ENCODE results near the gene RSPH4A.

Gene RSPH4A

GRCh38 chr6:116649129-116649528 is 32.9 kb downstream of the RSPH4A start:
- Histone ChIP-seq H3K4me3 (ENCODE audit: low read length) (no peak overlapping the region), H3K27ac (ENCODE audit: low read depth, low read length) (no peak overlapping the region), H3K4me1 (ENCODE audit: control insufficient read depth, low read length) (no peaks in the 10 kb centered on the region), H4K20me1 (ENCODE audit: control insufficient read depth, insufficient read depth, low read depth, low read length) (no peaks in the 10 kb centered on the region), H3K9me3 (ENCODE audit: control insufficient read depth, insufficient read depth, low read length) (no peaks in the 10 kb centered on the region), H3K79me2 (ENCODE audit: control insufficient read depth, low read length) (peaks cover 2% of the 10 kb centered on the region; the same call in 1 of the 2 replicates), H3K36me3 (ENCODE audit: control insufficient read depth, low read length) (peaks cover 59% of the 10 kb centered on the region), H3K27me3 (ENCODE audit: control insufficient read depth, low read length) (no peaks in the 10 kb centered on the region), H3K9me2 (replicated peaks; ENCODE audit: control insufficient read depth, low read length) (no peaks in the 10 kb centered on the region), H3K4me2 (ENCODE audit: low read length) (no peak overlapping the region), H3F3A (ENCODE audit: control insufficient read depth, insufficient read depth) (peaks cover 15% of the 10 kb centered on the region; the same call in 1 of the 2 replicates)
- no peak for TF ChIP-seq CTCF (IDR thresholded peaks at IDR 0.05; ENCODE audit: low read depth, low read length, poor library complexity, severe bottlenecking)
- no peak for TF ChIP-seq EZH2phosphoT487 (IDR thresholded peaks at IDR 0.05; ENCODE audit: borderline replicate concordance, low read length)

GRCh38 chr6:116651916-116652315 is 35.6 kb downstream of the RSPH4A start:
- TF ChIP-seq EZH2phosphoT487 (IDR thresholded peaks at IDR 0.05; ENCODE audit: borderline replicate concordance, low read length) (no peak), CTCF (IDR thresholded peaks at IDR 0.05; ENCODE audit: low read depth, low read length, poor library complexity, severe bottlenecking) (no peak)
- Histone ChIP-seq H3K4me3 (ENCODE audit: low read length) (no peak overlapping the region), H3K27me3 (ENCODE audit: control insufficient read depth, low read length) (no peaks in the 10 kb centered on the region), H3K9me2 (replicated peaks; ENCODE audit: control insufficient read depth, low read length) (no peaks in the 10 kb centered on the region), H3K4me1 (ENCODE audit: control insufficient read depth, low read length) (no peaks in the 10 kb centered on the region), H3K4me2 (ENCODE audit: low read length) (no peak overlapping the region), H3K79me2 (ENCODE audit: control insufficient read depth, low read length) (no peaks in the 10 kb centered on the region), H4K20me1 (ENCODE audit: control insufficient read depth, insufficient read depth, low read depth, low read length) (no peaks in the 10 kb centered on the region), H3K27ac (ENCODE audit: low read depth, low read length) (no peak overlapping the region), H3F3A (ENCODE audit: control insufficient read depth, insufficient read depth) (peaks cover 15% of the 10 kb centered on the region; the same call in 1 of the 2 replicates), H3K36me3 (ENCODE audit: control insufficient read depth, low read length) (peaks cover 60% of the 10 kb centered on the region), H3K9me3 (ENCODE audit: control insufficient read depth, insufficient read depth, low read length) (no peaks in the 10 kb centered on the region)

- no peak overlapping the region for H3K4me3 ChIP-seq (ENCODE audit: low read length)
- H3F3A ChIP-seq (ENCODE audit: control insufficient read depth, insufficient read depth), result no peaks in the 10 kb centered on the region
- TF ChIP-seq CTCF (IDR thresholded peaks at IDR 0.05; ENCODE audit: low read depth, low read length, poor library complexity, severe bottlenecking) (no peak), EZH2phosphoT487 (IDR thresholded peaks at IDR 0.05; ENCODE audit: borderline replicate concordance, low read length) (no peak)
- no peaks in the 10 kb centered on the region for H3K27me3 ChIP-seq (ENCODE audit: control insufficient read depth, low read length)
- no peak overlapping the region for H3K27ac ChIP-seq (ENCODE audit: low read depth, low read length)
- H3K36me3 ChIP-seq (ENCODE audit: control insufficient read depth, low read length), result peaks cover 51% of the 10 kb centered on the region
- H3K9me2 ChIP-seq (replicated peaks; ENCODE audit: control insufficient read depth, low read length), result no peaks in the 10 kb centered on the region
- H3K79me2 ChIP-seq (ENCODE audit: control insufficient read depth, low read length), result peaks cover 70% of the 10 kb centered on the region
- H3K4me2 ChIP-seq (ENCODE audit: low read length), result no peak overlapping the region
- H4K20me1 ChIP-seq (ENCODE audit: control insufficient read depth, insufficient read depth, low read depth, low read length), result peaks cover 10% of the 10 kb centered on the region
- H3K4me1 ChIP-seq (ENCODE audit: control insufficient read depth, low read length), result peaks cover 16% of the 10 kb centered on the region
- H3K9me3 ChIP-seq (ENCODE audit: control insufficient read depth, insufficient read depth, low read length), result no peaks in the 10 kb centered on the region
These were observed 45.3 kb downstream of the RSPH4A start for GRCh38 chr6:116661594-116661993.
